Left lung (tissue), 10 donors: ENCODE data around the gene PON3. TPM values are rescaled to one million over a fixed set of nuclear protein-coding genes. Genes with fewer than 3 reads are reported as not detected.

ENCODE experiments used
- ATAC-seq: fragments of 200-7000 bp; cut with Tn5 transposase; one replicate; pipeline ENCODE4 v1.9.1; 2020; ENCODE audit warnings: moderate library complexity
- DNase-seq, 4 donors: peaks; one replicate each; pipeline ENCODE4 v3.0.0-alpha.2; 2013 to 2020
- H3K27ac ChIP-seq, 2 donors: fragments of 200-600 bp; sonication (generic) in 1 of 2; one replicate each; pipeline versions ENCODE4 v1.5.0 to v1.8.0; 2020 to 2021
- H3K27me3 ChIP-seq, 2 donors: fragments of 200-600 bp; sonication (generic) in 1 of 2; one replicate each; pipeline versions ENCODE4 v1.5.0 to v1.8.0; 2020 to 2021
- H3K36me3 ChIP-seq, 2 donors: fragments of 200-600 bp; sonication (generic) in 1 of 2; one replicate each; pipeline versions ENCODE4 v1.5.0 to v1.8.0; 2020 to 2021
- H3K4me1 ChIP-seq, 2 donors: fragments of 200-600 bp; one replicate each; pipeline ENCODE4 v1.8.0; 2021
- H3K4me3 ChIP-seq, 2 donors: fragments of 200-600 bp; sonication (generic) in 1 of 2; one replicate each; pipeline versions ENCODE4 v1.5.0 to v1.8.0; 2020 to 2021; ENCODE audit warnings: mild to moderate bottlenecking in 1 of 2
- H3K9me3 ChIP-seq, 2 donors: fragments of 200-600 bp; sonication (generic) in 1 of 2; one replicate each; pipeline versions ENCODE4 v1.5.0 to v1.8.0; 2020 to 2021
- CTCF ChIP-seq, 2 donors: fragments of 200-600 bp; sonication (generic) in 1 of 2; IDR thresholded peaks; one replicate each; pipeline versions ENCODE4 v1.5.0 to v1.8.0; 2021; ENCODE audit warnings: antibody characterized with exemption in 2 of 2
- intact Hi-C, 2 donors: fragments of 100-400 bp; cut with DNase I; formaldehyde crosslinking; loops; one replicate each; pipeline versions ENCODE4 v1.11.2 to v1.14.2; 2022
- polyA plus RNA-seq, 6 donors: library from polyadenylated mRNA; unstranded; fragments of 120-200 nt; gene quantifications; one replicate each; pipeline ENCODE4 v1.2.1, GENCODE V29; 2013; ENCODE audit not compliant: insufficient read length in 6 of 6
- total RNA-seq, 2 donors: library from RNA; stranded (reverse); fragmentation: NEBNext Ultra II Directional; extraction: Animal tissue kit (Norgen Biotek cat#: 25700); gene quantifications; one replicate each; pipeline ENCODE4 v1.2.1, GENCODE V29; 2021
- donor health status: DM: no; HTN: yes; CAD: no.
- donor health status: DM: no; HTN: no; CAD: no.

PON3 gene
- total and polyA plus RNA-seq, 8 donors: 13.5 to 49.3 (median 16.5) TPM

DNA sequence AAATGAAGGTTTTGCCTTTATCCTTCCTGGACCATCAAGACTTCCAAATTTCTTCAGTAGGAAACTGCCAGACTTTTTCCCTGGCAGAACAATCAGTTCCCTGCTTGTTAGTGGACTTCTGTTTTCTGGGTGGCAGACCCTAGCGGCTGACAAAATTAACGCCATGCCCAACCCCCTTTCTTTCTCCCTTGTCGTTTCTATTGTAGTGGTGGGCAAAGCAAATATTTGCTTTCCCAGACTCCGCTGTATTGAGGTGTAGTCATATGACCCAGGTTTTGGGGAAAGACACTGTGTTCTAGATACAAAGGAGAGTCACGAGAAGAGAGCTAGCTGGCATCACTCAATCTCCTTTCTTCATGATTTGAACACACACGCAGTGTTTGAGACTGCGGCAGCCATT, 31.0 kb upstream of the PON3 start:
- Histone ChIP-seq H3K4me1 (peaks cover 6 to 25% of the 10 kb centered on the region in 2 donors), H3K27me3 (no peaks in the 10 kb centered on the region), H3K27ac (no peak overlapping the region), H3K9me3 (no peaks in the 10 kb centered on the region), H3K4me3 (no peak overlapping the region), H3K36me3 (peaks cover 0 to 11% of the 10 kb centered on the region in 2 donors)
- intact Hi-C loops: no loop called here
- DNase-seq: no peak
- no peak for ATAC-seq
- no peak for TF ChIP-seq CTCF (IDR thresholded peaks at IDR 0.05)

- no peak for TF ChIP-seq CTCF (IDR thresholded peaks at IDR 0.05)
- intact Hi-C loops: no loop called here
- Histone ChIP-seq H3K27me3 (no peaks in the 10 kb centered on the region), H3K36me3 (peaks cover 0 to 11% of the 10 kb centered on the region in 2 donors), H3K9me3 (no peaks in the 10 kb centered on the region), H3K4me1 (peaks cover 14 to 16% of the 10 kb centered on the region in 2 donors), H3K4me3 (no peak overlapping the region), H3K27ac (no peak overlapping the region)
- DNase-seq: no peak
- ATAC-seq: no peak
Measured at GRCh38 chr7:95425694-95426093, 29.5 kb upstream of the PON3 start.

DNA sequence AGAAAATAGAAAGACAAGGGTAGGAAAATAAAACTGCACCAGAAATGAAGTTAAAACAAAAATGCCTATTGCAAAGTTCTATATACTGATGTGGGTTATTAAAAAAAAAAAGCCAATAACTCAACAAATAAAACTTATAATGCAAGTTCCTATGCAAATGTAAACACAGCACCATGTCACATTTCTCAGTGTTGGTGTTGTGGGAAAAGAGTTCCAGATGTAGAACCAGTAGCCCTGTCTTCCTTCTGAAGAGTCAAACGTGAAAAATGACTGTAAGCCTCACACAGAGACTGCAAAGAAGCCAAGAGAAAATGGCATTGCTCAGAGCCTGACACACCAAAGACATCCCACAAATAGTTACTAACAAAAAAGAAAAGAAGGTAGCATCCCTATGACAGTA, 28.5 kb upstream of the PON3 start:
- no peak overlapping the region for H3K27ac ChIP-seq
- ATAC-seq (no peak), DNase-seq (no peak)
- intact Hi-C loops: no loop called here
- H3K9me3 ChIP-seq: no peaks in the 10 kb centered on the region
- peaks cover 0 to 11% of the 10 kb centered on the region in 2 donors for H3K36me3 ChIP-seq
- H3K27me3 ChIP-seq: no peaks in the 10 kb centered on the region
- TF ChIP-seq CTCF (IDR thresholded peaks at IDR 0.05): no peak
- no peak overlapping the region for H3K4me3 ChIP-seq
- H3K4me1 ChIP-seq: peaks cover 10 to 16% of the 10 kb centered on the region in 2 donors

DNA sequence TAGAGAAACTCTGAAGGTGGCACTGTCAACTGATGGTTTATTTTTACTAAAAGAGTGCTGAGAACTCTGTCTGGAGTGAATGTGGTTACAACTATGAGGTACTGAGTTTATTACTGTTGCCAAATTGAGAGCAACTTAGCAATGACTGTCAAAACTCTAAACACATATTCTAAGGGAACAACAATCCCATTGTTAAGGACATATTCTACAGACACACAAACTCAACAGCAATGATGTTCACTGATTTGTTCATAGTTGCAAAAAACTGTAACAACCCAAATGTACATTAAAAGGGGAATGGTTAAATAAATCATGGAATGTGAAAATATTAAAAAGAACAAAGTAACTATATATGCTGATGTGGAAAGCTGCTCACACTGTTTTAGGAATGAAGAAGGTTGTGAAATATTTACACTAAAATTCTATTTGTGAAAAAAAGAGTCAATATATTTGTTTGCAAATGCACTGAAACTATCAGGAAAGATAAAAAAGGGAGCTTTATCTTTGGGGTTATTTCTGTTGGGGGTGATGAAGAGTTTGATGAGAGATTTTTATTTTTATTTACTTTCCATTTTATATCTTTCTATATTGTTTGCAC, 25.8 kb upstream of the PON3 start:
- no peak overlapping the region for H3K4me3 ChIP-seq
- H3K9me3 ChIP-seq: no peaks in the 10 kb centered on the region
- DNase-seq (no peak), ATAC-seq (peak; percentile 22)
- H3K4me1 ChIP-seq: peaks cover 5 to 16% of the 10 kb centered on the region in 2 donors
- peaks cover 0 to 11% of the 10 kb centered on the region in 2 donors for H3K36me3 ChIP-seq
- H3K27ac ChIP-seq: peak overlapping the region in 1 of 2 donors; percentile 7
- no peak for TF ChIP-seq CTCF (IDR thresholded peaks at IDR 0.05)
- no peaks in the 10 kb centered on the region for H3K27me3 ChIP-seq
- intact Hi-C loops: no loop called here

DNA sequence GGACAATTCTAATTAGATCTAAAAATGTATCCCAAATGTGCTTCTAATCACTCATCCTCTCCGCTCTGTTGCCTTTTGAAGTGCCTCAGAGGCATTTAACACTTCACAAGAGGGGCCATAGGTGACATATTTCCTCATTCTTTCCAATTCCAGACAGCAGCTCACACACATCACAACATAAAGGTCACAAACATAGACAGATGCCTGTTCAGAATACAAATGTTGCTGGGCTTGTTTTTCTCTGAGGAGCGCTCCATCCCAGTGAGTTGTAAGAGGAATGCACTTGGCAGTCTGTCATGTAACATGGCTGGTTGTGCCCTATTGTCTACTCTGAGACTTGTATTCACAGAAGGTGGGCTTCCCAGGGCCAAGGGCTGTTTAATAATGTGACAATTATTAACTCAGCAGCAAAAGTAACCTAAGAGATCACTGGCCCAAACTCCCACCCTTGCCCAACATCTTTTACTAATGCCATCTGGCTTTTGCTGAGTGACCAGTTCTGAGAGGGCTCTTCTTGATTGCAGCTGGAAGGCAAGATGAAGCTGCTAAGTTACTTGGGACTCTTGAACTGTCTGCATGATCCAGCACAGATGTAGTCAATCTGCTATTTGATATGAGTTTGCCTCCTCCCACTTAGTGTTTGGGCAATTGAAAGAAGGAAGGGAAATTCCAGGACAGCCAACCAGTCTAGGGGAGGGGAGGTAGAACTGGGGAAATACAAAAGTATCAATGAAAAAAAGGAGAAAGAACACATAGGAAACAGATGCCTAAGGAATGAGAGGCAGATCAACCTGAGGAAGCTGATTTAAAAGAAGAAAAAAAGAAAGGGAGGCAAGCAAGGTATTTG, 25.0 kb upstream of the PON3 start:
- Histone ChIP-seq H3K9me3 (no peaks in the 10 kb centered on the region), H3K27ac (peak overlapping the region; percentile 7 to 24), H3K4me3 (no peak overlapping the region), H3K4me1 (peaks cover 4 to 16% of the 10 kb centered on the region in 2 donors), H3K27me3 (no peaks in the 10 kb centered on the region), H3K36me3 (peaks cover 0 to 11% of the 10 kb centered on the region in 2 donors)
- TF ChIP-seq CTCF (IDR thresholded peaks at IDR 0.05): no peak
- DNase-seq (peak in 2 of 4 donors; percentile 19 to 37), ATAC-seq (peak; percentile 80)
- intact Hi-C loops: no loop called here
